HG03045 (cell line): ENCODE results near the gene RAB44.

Source experiments
- ATAC-seq: cut with Tn5 transposase; IDR thresholded peaks from one replicate; pipeline ENCODE4 v1.9.1; 2021; ENCODE audit warnings: mild to moderate bottlenecking, moderate library complexity; ENCODE audit not compliant: unreplicated experiment

RAB44 gene

GRCh38 chr6:36745836-36746235 lies 48.2 kb downstream of the RAB44 start:
- ATAC-seq = no peak

GRCh38 chr6:36746251-36746650 lies 48.6 kb downstream of the RAB44 start:
- ATAC-seq = no peak

- no peak for ATAC-seq
Measured at GRCh38 chr6:36749829-36750489, 52.3 kb downstream of the RAB44 start.

- no peak for ATAC-seq
Measured at GRCh38 chr6:36751091-36751490, 53.5 kb downstream of the RAB44 start.

DNA sequence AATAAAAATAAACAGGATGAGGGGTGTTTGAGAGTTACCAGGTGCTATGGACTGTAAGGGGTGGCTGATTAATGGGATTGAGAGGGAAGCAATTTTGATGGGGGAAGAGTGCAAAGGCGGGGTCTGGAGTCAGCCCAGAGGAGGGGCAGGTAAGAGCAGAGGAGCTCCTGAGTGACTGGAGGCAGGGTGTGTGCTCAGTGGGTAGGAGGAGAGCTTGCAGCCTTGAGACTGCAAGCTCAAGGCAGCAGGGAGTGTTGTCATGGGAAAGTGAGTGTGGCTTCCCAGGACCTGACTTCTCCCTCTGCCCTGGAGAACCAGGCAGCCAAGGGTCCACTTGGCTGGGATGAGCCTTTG lies 54.2 kb downstream of the RAB44 start:
- ATAC-seq = no peak

DNA sequence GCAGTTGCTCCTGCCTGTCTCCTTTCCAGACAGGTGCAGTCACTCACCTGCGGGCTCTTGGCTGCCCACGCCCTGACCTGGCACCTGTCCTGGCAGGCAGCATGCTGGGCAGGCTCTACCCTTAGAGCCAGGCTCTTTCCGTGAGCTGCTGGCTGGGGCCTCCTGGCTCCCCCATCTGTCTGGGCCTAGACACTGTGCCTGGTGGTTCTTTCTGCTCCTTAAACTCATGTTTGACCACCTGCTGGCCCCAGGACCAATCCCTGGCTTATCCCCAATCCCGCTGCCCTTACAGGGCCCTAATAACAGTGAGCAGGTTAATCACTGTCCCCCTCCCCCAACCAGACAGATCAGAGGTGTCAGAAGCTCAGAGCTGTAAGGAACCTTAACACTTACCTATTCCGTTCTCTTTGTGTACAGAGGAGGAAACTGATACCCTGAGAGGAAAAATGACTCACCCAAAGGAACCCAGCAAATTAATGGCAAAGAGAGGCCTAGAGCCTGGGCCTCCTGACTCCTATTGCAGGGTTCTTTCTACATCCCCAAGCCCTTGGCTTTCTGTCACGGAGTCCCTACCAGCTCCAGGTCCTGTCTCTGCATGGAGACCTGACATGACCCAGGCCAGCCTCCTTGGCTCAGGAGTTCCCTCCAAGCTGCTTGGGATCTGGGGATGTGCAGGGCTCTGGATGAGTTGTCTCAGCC lies 54.7 kb downstream of the RAB44 start:
- ATAC-seq = no peak

GRCh38 chr6:36752886-36753506 lies 55.4 kb downstream of the RAB44 start:
- ATAC-seq = no peak

- ATAC-seq = no peak
Measured at GRCh38 chr6:36753671-36754405, 56.2 kb downstream of the RAB44 start.

DNA sequence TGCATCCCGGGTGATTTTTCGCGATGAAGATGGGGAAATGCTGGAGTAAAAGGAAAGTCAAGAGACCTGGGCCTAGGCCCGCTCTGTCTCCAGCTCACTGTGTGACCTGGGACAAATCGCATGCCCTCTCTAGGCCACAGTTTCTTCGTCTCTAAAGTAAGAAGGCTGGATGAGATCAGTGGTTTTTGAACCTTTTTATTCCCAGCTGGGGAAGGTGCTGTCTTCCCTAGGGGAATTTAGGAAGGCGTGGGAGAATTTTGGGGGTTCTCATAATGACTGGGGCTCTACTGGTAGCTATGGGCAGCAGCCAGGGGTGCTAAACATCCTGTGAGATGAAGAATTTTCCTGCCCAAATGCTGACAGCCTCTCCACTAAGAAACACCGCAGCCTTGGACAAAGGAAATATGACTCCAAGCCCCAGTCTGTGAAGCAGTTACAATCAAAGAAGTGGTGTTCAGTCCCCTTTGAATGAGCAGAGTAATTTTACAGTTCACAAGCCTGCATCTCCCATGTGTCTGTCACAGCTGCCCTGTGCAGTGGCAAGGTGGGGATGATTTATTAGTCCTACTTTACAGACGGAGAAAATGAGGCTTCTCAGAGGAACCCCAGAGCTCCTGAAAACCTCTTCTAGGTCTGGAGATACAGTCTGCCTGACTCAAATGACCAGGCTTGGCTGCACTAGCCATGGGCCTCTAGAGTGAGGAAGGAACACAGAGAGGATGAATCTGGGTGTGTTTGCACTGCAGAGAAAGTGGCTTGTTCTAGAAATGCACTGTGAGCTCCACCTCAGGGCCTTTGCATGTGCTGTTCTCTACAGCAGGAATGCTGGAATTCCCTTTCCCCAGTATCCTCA lies 57.2 kb downstream of the RAB44 start:
- no peak for ATAC-seq

- ATAC-seq = no peak
Measured at GRCh38 chr6:36755435-36756348, 58.1 kb downstream of the RAB44 start.

GRCh38 chr6:36756786-36757185 lies 59.2 kb downstream of the RAB44 start:
- no peak for ATAC-seq

GRCh38 chr6:36757206-36757605 lies 59.6 kb downstream of the RAB44 start:
- no peak for ATAC-seq

- ATAC-seq = no peak
Measured at GRCh38 chr6:36757943-36758508, 60.4 kb downstream of the RAB44 start.

DNA sequence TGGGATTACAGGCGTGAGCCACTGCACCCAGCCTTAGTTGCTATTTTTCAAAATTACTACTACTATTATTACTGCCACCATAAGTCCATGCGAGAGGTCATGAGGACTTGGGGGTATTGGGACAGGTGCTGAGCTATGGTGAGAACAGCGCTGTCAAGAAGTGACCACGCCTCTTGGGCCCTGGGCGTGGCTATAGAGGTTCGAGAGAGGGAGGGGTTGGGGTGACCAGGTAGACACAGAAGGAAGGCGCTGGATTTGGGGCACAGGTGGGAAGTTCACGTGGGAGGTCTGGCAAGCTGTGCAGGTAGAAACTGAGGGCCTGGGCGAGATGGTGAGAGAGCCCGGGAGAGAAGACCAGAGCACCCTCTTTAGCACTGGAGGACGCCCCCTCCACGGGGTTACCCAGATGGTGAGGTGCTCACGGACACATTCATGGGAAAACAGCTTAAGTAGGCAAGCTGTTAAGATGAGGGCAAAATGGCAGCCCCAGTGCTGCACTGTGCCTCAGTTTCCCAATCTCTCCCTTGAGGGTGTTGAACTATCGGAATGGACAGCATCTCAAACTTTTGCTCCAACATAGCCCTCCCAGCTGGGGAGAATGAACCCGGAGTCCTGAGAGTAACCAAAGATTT lies 61.0 kb downstream of the RAB44 start:
- ATAC-seq = no peak

- peak; percentile 45 for ATAC-seq
Measured at GRCh38 chr6:36759148-36759759, 61.6 kb downstream of the RAB44 start.

DNA sequence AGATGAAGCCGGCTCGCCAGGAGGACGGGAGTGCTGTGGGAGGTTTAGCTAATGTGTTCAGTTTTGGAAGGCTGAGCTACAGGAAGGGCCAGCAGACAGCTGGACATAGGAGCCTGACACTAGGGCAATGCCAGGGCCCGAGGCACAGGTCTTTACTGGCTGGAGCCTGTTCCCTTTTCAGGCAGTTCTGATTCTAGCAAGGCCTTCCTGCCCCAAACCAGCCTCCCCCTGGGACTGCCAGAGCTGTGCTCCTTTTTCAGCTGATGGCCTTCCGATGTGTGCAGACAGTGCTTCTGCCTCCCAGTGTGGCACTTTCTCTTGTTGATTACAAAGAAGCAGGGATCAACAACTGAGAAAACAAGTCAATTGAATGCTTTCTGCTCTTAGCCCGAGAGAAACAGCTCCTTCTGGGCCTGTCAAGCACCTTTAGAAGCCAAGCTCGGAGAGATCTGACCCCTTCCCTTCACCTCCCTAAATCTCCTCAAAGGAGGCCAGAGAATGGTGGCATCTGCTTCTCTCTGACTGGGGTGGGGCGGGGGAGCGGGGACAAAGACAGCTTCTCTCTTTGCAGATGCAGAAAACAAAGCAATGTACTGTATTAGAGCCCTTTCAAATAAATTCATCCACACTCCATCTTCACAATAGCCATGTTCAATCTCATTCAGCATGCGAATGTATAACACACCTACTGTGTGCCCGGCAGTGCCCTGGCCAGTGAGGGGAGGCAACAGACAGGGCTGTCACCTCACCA lies 63.2 kb downstream of the RAB44 start:
- no peak for ATAC-seq

- no peak for ATAC-seq
Measured at GRCh38 chr6:36762123-36762522, 64.5 kb downstream of the RAB44 start.

- ATAC-seq = no peak
Measured at GRCh38 chr6:36765190-36765589, 67.6 kb downstream of the RAB44 start.
